IPS-15b (cell line): Measurements from ENCODE around the gene C11orf42.

ENCODE experiments used
- H3K27me3 ChIP-seq: one replicate; pipeline ENCODE4 v1.6.1; 2013; ENCODE audit warnings: low read length; ENCODE audit not compliant: control insufficient read depth, insufficient read depth
- H3K36me3 ChIP-seq: one replicate; pipeline ENCODE4 v1.6.1; 2013; ENCODE audit warnings: low read length; ENCODE audit not compliant: control insufficient read depth, insufficient read depth
- H3K4me1 ChIP-seq: one replicate; pipeline ENCODE4 v1.6.1; 2013; ENCODE audit warnings: mild to moderate bottlenecking, low read length; ENCODE audit not compliant: control insufficient read depth, insufficient read depth
- H3K4me3 ChIP-seq: one replicate; pipeline ENCODE4 v1.5.1; 2013; ENCODE audit warnings: low read depth, low read length
- H3K9ac ChIP-seq: one replicate; pipeline ENCODE4 v1.6.1; 2013; ENCODE audit warnings: low read depth, mild to moderate bottlenecking, low read length
- H3K9me3 ChIP-seq: one replicate; pipeline ENCODE4 v1.6.1; 2013; ENCODE audit warnings: mild to moderate bottlenecking, low read length; ENCODE audit not compliant: control insufficient read depth, insufficient read depth

Gene C11orf42

GRCh38 chr11:6202041-6202440 is 3.3 kb upstream of the C11orf42 start:
- no peak overlapping the region for H3K9ac ChIP-seq
- H3K36me3 ChIP-seq = no peaks in the 10 kb centered on the region
- no peaks in the 10 kb centered on the region for H3K27me3 ChIP-seq

GRCh38 chr11:6203327-6203726 is 2.0 kb upstream of the C11orf42 start:
- Histone ChIP-seq H3K36me3 (no peaks in the 10 kb centered on the region), H3K9me3 (no peaks in the 10 kb centered on the region), H3K4me1 (no peaks in the 10 kb centered on the region), H3K27me3 (no peaks in the 10 kb centered on the region), H3K4me3 (no peak overlapping the region), H3K9ac (no peak overlapping the region)

More at GRCh38 chr11:6202041-6202440, 3.3 kb upstream of the C11orf42 start:
- Histone ChIP-seq H3K4me3 (no peak overlapping the region), H3K4me1 (no peaks in the 10 kb centered on the region), H3K9me3 (no peaks in the 10 kb centered on the region)

DNA sequence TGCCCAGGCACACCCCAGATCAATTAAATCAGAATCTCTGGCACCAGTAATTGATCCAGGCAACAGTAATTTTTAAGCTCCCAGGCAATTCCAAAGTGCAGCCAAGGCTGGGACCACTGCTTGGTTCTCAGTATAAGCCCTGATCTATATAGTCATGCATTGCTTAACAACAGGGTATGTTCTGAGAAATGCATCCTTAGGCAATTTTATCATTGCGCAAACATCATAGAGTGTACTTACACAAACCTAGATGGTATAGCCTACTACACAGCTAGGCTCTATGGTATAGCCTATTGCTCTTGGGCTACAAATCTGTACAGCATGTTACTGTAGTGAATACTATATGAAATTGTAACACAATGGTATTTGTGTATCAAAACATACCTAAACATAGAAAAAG is 651 bp upstream of the C11orf42 start:
- H3K4me1 ChIP-seq = no peaks in the 10 kb centered on the region
- H3K9ac ChIP-seq = no peak overlapping the region
- H3K36me3 ChIP-seq = peaks cover 3% of the 10 kb centered on the region
- H3K9me3 ChIP-seq = no peaks in the 10 kb centered on the region
- no peaks in the 10 kb centered on the region for H3K27me3 ChIP-seq
- H3K4me3 ChIP-seq = no peak overlapping the region

DNA sequence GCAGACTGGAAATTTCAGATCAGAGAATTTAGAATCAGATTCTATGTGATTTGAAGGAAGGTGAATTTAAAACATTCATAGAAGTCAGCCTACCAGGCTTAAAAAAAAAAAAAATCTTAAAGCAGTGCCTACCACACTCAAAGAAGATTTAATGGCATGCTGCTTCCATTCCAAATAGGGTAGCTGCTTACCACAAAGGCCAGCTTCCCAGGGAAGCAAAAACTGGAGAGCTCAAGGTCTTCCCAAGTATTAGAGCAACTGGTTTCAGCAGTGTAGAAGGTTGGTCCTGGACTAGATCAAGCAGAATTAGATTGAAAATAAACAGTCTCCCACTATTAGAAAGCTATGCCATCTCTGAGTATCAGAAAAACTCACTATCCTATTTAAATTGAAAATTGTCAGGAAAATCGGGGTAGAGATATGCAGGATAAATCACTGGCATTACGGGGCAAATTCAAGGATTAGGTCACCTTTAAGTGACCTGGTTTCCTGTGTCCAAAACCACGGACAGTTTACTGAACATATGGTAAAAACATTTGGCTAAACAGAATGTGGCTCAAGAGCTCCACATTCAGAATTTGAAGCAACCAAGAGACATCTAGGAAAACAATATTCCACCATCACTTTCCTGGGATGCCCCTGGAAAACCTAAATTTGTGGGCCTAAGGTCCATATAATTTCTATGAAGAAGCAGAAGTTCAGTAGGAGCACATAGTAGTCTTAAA is 1.3 kb downstream of the C11orf42 start:
- Histone ChIP-seq H3K9me3 (no peaks in the 10 kb centered on the region), H3K9ac (no peak overlapping the region), H3K4me1 (no peaks in the 10 kb centered on the region), H3K27me3 (no peaks in the 10 kb centered on the region), H3K36me3 (peaks cover 9% of the 10 kb centered on the region), H3K4me3 (no peak overlapping the region)

- peaks cover 17% of the 10 kb centered on the region for H3K36me3 ChIP-seq
These were observed 4.4 kb downstream of the C11orf42 start for GRCh38 chr11:6209801-6210200.

DNA sequence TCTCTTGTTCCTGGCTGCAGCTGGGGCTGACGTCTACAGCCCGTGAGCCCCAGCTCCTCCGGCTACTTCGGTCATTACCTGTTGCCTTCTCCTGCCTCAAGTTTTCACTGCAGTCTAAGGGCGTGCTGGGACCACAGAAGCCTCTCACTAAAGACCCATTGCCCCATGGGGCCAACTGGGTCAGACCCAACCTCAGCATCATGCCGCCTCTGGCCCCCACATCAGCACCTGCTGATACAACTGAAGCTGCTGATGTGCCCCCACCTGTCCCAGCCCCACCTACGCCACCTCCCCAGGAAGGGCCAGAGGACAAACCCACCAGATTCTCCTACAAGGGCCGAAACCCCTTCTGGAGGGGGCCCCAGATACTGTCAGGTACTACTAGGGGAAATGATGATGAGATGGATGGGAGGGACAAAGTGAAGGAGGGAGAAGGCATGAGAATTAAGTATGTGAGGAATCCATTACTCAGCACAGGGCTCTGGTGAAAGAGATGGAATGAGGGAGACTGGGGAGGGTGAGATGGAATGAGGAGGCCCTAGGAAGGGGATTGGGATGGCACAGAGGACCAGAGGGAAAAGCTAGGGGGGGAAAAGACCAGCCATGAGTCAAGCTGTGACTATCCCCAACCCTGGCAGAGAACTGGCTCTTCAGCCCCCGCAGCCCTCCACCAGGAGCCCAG is 5.1 kb downstream of the C11orf42 start:
- no peaks in the 10 kb centered on the region for H3K9me3 ChIP-seq
- H3K36me3 ChIP-seq = peaks cover 21% of the 10 kb centered on the region
- no peaks in the 10 kb centered on the region for H3K27me3 ChIP-seq
- no peak overlapping the region for H3K9ac ChIP-seq
- no peak overlapping the region for H3K4me3 ChIP-seq
- H3K4me1 ChIP-seq = no peaks in the 10 kb centered on the region

More at GRCh38 chr11:6209801-6210200, 4.4 kb downstream of the C11orf42 start:
- Histone ChIP-seq H3K4me1 (no peaks in the 10 kb centered on the region), H3K27me3 (no peaks in the 10 kb centered on the region), H3K4me3 (no peak overlapping the region), H3K9me3 (no peaks in the 10 kb centered on the region), H3K9ac (no peak overlapping the region)

- H3K9me3 ChIP-seq = no peaks in the 10 kb centered on the region
- H3K4me1 ChIP-seq = no peaks in the 10 kb centered on the region
- H3K4me3 ChIP-seq = no peak overlapping the region
- peaks cover 34% of the 10 kb centered on the region for H3K36me3 ChIP-seq
- no peaks in the 10 kb centered on the region for H3K27me3 ChIP-seq
- no peak overlapping the region for H3K9ac ChIP-seq
These were observed 9.2 kb downstream of the C11orf42 start for GRCh38 chr11:6214530-6214929.

GRCh38 chr11:6216501-6216900 is 11.1 kb downstream of the C11orf42 start:
- H3K27me3 ChIP-seq = no peaks in the 10 kb centered on the region
- H3K4me3 ChIP-seq = no peak overlapping the region
- H3K9me3 ChIP-seq = no peaks in the 10 kb centered on the region
- H3K36me3 ChIP-seq = peaks cover 28% of the 10 kb centered on the region
- no peak overlapping the region for H3K9ac ChIP-seq
- no peaks in the 10 kb centered on the region for H3K4me1 ChIP-seq

- Histone ChIP-seq H3K36me3 (peaks cover 35% of the 10 kb centered on the region), H3K27me3 (no peaks in the 10 kb centered on the region), H3K9ac (no peak overlapping the region), H3K4me1 (no peaks in the 10 kb centered on the region), H3K4me3 (no peak overlapping the region), H3K9me3 (no peaks in the 10 kb centered on the region)
These were observed 12.4 kb downstream of the C11orf42 start for GRCh38 chr11:6217722-6218121.

- Histone ChIP-seq H3K27me3 (no peaks in the 10 kb centered on the region), H3K4me3 (no peak overlapping the region), H3K36me3 (peaks cover 43% of the 10 kb centered on the region), H3K9me3 (no peaks in the 10 kb centered on the region), H3K9ac (no peak overlapping the region), H3K4me1 (no peaks in the 10 kb centered on the region)
These were observed 14.0 kb downstream of the C11orf42 start for GRCh38 chr11:6219359-6219758.

DNA sequence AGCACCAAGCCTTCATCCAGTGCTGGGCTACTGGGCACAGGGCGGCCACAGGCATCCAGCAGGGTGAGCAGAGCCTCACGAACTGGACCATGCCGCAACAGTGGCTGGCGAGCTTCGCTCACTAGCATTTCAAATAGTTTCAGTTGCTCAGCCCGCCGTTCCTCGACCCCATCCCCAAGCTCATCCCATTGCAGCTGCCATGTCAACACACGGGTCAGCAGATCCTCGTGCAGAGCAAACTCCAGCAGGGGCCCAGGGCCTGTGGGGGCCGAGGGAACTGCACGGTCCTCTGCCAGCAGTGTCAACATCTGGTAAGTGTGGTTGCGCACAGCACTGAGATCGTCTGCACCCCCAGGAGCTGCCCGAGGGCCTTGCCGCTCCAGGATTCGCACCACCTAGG is 18.5 kb downstream of the C11orf42 start:
- Histone ChIP-seq H3K36me3 (peaks cover 20% of the 10 kb centered on the region), H3K27me3 (no peaks in the 10 kb centered on the region), H3K9ac (no peak overlapping the region), H3K9me3 (no peaks in the 10 kb centered on the region), H3K4me1 (no peaks in the 10 kb centered on the region), H3K4me3 (no peak overlapping the region)

DNA sequence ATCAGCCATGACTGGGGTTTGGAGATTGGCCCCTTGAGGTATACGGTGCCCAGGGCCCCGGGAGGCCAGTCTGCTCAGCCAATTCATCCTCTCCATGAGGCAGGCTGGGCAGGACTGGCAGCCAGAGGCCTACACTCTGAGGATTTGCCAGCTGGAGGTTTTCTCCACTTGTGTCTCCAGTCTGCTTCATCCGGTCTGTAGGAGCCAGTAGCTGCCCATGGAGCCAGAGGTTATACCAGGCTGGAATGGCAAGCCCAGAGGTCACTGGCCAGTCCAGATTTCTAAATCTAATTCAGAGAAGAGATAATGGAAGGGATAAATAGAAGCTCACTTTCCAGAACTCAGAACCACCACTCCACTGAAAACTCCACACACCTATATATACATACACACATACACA is 19.1 kb downstream of the C11orf42 start:
- H3K27me3 ChIP-seq = no peaks in the 10 kb centered on the region
- no peak overlapping the region for H3K9ac ChIP-seq
- no peaks in the 10 kb centered on the region for H3K4me1 ChIP-seq
- no peaks in the 10 kb centered on the region for H3K9me3 ChIP-seq
- H3K4me3 ChIP-seq = no peak overlapping the region
- peaks cover 19% of the 10 kb centered on the region for H3K36me3 ChIP-seq
